ENCODE results near the gene NINJ2. TPM values are rescaled to one million over a fixed set of nuclear protein-coding genes. Genes with fewer than 3 reads are reported as not detected.

Gene NINJ2
- total RNA-seq, 4 donors from 2014 or later, result 0.97 to 5.4 (median 2.3) TPM; not detected in 1

DNA sequence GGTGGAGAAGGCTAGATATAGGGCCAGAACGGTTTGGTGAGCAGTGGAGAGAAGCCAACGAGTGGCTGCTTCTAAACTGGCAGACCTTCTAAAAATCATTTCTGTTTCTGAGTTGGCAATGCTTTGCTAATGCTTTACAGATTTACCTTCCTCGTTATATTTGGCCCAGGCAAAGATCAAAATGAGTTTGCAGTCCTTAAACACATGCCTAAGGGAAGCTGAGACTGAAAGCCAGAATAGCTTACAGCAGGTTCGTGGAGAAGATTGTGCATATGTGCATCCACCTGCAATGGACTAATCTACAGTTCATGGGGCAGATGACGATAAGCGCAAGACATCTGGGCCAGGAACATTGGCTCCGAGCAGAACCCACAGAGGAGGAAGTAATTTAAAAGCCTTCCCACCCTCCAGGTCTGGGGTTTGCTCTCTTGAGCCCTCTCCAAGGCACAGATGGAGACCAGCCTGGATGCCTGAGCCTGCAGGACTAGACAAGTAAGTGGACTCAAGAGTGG is 99.4 kb downstream of the NINJ2 start:
- no peak for DNase-seq
- Histone ChIP-seq H3K4me1 (no peaks in the 10 kb centered on the region), H3K36me3 (no peaks in the 10 kb centered on the region), H3K27me3 (no peaks in the 10 kb centered on the region), H3K27ac (no peak overlapping the region), H3K9me3 (no peaks in the 10 kb centered on the region), H3K4me3 (no peak overlapping the region)
- intact Hi-C loops (cut with DNase I; ENCODE audit: low total_unique reads), result loop anchor here (10.0 kb wide), 3 partner anchors 251 to 1021 kb away; no protein-coding TSS in a partner anchor
- TF ChIP-seq, protein P1, sequence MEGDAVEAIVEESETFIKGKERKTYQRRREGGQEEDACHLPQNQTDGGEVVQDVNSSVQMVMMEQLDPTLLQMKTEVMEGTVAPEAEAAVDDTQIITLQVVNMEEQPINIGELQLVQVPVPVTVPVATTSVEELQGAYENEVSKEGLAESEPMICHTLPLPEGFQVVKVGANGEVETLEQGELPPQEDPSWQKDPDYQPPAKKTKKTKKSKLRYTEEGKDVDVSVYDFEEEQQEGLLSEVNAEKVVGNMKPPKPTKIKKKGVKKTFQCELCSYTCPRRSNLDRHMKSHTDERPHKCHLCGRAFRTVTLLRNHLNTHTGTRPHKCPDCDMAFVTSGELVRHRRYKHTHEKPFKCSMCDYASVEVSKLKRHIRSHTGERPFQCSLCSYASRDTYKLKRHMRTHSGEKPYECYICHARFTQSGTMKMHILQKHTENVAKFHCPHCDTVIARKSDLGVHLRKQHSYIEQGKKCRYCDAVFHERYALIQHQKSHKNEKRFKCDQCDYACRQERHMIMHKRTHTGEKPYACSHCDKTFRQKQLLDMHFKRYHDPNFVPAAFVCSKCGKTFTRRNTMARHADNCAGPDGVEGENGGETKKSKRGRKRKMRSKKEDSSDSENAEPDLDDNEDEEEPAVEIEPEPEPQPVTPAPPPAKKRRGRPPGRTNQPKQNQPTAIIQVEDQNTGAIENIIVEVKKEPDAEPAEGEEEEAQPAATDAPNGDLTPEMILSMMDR (IDR thresholded peaks at IDR 0.05), result no peak
- no peak for TF ChIP-seq POLR2A (IDR thresholded peaks at IDR 0.05)

DNA sequence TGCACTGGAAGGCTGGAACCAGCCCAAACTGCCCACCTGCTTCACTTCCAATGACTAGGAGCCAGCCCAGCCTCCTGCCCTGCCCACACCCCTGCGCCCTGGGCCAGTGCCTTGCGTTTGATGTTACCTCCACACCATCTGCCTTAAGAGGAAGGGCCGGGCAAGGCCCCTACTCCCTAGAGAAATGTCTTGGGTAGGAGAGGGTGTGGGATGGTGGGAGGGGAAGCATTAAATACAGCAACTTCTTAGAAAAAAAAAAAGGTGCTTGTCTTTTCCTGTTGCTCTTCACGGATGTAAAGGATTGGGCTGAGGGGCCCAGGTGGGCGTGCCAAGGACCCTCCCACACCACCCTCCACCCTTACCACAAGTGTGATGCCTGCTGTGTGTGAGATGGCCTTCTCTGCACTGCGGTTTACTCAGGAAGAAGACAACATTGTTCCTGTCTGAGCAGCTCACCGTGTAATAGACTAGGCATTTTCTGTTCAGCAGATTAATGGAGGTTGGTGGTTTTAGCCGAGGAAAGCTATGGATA is 99.9 kb downstream of the NINJ2 start:
- intact Hi-C loops (cut with DNase I; ENCODE audit: low total_unique reads), result loop anchor here (10.0 kb wide), 3 partner anchors 251 to 1021 kb away; no protein-coding TSS in a partner anchor
- Histone ChIP-seq H3K27ac (no peak overlapping the region), H3K9me3 (no peaks in the 10 kb centered on the region), H3K4me3 (no peak overlapping the region), H3K36me3 (no peaks in the 10 kb centered on the region), H3K27me3 (no peaks in the 10 kb centered on the region), H3K4me1 (no peaks in the 10 kb centered on the region)
- TF ChIP-seq, protein P1 (IDR thresholded peaks at IDR 0.05), result no peak
- TF ChIP-seq POLR2A (IDR thresholded peaks at IDR 0.05), result no peak
- no peak for DNase-seq

DNA sequence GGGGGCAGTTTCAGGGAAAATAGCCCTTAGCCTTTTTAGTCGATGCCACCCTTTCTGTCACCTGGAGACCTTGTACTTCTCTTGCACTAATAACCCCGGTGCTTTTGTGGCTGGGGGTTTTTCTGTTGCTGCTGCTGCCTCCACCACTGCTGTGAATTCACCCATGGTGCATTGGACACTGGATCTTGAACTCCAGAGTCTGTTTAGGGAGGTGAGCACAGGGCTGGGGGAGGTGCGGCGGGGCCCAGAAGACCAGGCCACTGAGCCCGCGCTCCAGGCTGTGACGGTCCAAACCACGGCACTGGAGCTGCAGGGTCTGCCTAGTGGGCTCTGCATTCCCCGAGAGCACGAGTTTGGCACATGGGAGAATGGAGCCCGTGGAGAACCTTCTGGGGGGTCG is 100.6 kb downstream of the NINJ2 start:
- H3K4me1 ChIP-seq, result no peaks in the 10 kb centered on the region
- no peaks in the 10 kb centered on the region for H3K9me3 ChIP-seq
- intact Hi-C loops (cut with DNase I; ENCODE audit: low total_unique reads), result loop anchor here (10.0 kb wide), 3 partner anchors 252 to 1022 kb away; no protein-coding TSS in a partner anchor
- H3K27me3 ChIP-seq, result no peaks in the 10 kb centered on the region
- no peak overlapping the region for H3K27ac ChIP-seq
- H3K36me3 ChIP-seq, result no peaks in the 10 kb centered on the region
- no peak overlapping the region for H3K4me3 ChIP-seq
- DNase-seq, result no peak
- TF ChIP-seq, protein P1 (IDR thresholded peaks at IDR 0.05), result no peak
- no peak for TF ChIP-seq POLR2A (IDR thresholded peaks at IDR 0.05)

DNA sequence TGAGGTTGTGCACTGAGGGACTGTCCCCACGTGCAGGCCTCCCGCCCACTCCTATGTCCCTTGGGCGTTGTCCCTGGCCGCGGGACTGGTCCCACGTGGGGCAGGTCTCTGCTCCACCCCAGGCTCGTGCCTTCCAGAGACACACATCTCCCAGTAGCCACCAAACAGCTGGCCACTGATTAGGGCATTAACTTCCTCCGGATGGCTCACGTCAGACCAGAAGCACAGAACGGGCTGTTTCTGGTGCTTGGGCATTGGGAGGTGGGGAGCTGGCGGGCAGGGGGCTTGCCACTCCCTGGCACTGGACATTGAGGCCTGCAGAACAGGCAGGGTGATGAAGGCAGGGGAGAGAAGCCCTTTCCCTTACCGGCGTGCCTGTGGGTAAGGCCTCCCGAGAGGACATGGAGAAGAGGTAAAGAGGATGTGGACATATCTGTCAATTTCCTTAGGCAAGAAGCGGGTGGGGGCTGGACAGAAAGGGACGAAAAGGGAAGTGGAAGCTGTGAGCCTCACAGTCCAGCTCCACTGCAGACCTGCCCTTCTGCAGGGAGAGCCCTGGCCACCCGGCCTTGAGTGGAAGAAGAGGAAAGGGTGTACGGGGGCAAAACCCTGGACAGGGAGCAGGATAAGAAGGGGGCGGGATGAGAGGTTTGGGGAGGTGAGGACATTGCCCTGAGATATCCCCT is 101.2 kb downstream of the NINJ2 start:
- Histone ChIP-seq H3K4me1 (no peaks in the 10 kb centered on the region), H3K27ac (no peak overlapping the region), H3K9me3 (no peaks in the 10 kb centered on the region), H3K27me3 (no peaks in the 10 kb centered on the region), H3K36me3 (no peaks in the 10 kb centered on the region), H3K4me3 (no peak overlapping the region)
- intact Hi-C loops (cut with DNase I; ENCODE audit: low total_unique reads), result loop anchor here (10.0 kb wide), 3 partner anchors 253 to 1023 kb away; no protein-coding TSS in a partner anchor
- DNase-seq, result no peak
- TF ChIP-seq POLR2A (IDR thresholded peaks at IDR 0.05), result no peak
- TF ChIP-seq, protein P1 (IDR thresholded peaks at IDR 0.05), result no peak

DNA sequence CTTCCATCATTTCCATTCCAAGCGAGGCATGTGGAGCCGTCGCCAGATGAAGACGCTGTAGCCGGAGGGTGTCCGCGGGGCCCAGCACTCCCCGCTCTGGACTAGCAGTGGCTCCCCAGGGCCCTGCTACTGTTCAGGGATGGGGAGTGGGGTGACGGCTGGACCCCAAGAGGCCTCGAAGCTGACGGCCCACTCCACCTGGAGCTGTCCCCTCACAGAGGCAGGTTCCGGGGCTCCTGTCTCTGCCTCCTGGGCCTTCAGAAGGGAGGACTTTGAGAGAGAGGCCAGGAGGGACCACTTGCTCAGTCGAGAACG is 101.9 kb downstream of the NINJ2 start:
- no peaks in the 10 kb centered on the region for H3K4me1 ChIP-seq
- no peak for DNase-seq
- H3K4me3 ChIP-seq, result no peak overlapping the region
- intact Hi-C loops (cut with DNase I; ENCODE audit: low total_unique reads), result loop anchor here (10.0 kb wide), 3 partner anchors 253 to 1023 kb away; no protein-coding TSS in a partner anchor
- no peak for TF ChIP-seq POLR2A (IDR thresholded peaks at IDR 0.05)
- TF ChIP-seq, protein P1 (IDR thresholded peaks at IDR 0.05), result no peak
- no peaks in the 10 kb centered on the region for H3K36me3 ChIP-seq
- H3K9me3 ChIP-seq, result no peaks in the 10 kb centered on the region
- no peaks in the 10 kb centered on the region for H3K27me3 ChIP-seq
- H3K27ac ChIP-seq, result no peak overlapping the region
